ENCODE results near the gene ADRB2.

The ADRB2 gene

DNA sequence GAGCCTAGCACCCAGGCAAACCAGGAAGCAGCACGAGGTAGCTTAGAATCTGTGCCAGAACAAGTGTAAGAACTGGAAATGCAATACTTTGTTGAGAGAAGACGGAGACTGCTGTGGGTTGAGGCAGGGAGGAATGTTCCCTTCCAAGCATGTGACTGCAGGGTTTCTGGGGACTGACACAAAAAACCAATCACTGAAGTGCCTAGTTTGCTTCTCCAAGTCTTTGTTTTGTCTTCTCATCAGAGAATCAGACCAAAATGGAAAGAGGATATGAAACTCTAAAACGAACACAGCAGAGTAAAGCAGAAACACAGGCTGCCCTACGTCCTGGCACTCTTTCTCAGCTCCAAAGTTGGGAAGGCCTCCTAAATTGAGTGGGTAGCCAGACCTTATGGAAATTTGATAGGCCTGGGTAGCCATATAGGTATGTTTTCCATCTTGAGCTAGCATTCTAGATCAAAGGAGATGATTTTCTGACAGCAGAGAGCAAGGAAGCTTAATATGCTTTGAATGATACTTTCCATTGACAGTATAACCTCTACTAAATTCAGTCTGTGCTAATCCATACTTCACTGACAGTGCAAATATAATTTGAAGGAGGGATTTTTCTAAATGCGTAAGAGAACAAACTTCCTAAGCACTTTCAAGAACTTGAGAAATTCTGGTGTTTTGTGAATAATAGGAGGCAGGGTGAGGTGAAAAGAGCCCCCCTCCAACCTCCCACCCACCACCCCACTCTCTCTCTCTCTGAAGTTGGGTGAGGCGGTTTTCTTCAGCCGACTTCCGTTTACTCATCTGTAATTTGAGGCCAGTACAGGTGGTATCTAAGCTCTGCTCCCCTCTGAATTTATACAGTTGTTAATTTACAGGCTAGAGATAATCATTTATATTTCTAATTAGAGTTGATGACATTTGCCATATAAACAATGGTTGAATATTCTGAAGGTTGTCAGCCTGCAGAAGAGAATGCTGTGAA, 5.5 kb downstream of the ADRB2 start:
- no peak for DNase-seq

DNA sequence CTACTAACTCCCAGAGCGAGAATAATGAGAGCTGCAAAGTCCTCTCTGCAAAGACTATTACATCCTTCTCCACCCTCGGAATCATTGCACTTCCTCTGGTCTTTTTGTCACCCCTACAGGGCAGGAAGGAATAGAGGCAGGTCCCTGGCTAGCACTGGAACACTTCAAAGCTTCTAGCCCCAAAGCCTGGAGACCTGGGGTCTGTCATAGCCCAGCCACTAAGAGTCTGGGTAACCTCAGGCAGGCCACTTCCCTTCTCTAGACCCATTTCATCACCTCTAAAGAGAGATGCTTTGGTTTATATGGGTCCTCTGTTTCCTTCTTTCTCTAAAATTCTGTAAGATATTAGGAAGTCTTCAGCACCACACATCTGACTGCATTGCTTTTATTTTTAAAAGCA, 6.7 kb downstream of the ADRB2 start:
- DNase-seq: no peak

DNA sequence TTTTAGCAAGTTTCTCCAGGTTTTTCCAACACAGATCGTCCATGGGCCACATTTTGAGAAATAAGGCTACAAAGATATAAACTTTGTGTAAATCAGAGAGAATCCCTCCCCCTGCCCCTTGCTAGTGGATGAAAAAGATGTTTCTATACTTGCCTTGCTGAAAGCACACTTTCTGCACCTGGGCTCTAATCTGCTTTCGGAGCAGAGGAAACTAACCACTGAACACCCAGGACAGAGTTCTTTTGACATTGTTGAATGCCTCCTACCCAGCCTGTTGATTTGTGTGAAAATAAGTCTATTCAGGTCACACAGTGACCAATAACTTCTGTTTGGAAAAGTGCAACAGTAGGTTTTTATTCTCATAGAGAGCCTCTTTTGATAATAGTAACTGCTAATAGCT, 7.5 kb downstream of the ADRB2 start:
- DNase-seq: no peak

DNA sequence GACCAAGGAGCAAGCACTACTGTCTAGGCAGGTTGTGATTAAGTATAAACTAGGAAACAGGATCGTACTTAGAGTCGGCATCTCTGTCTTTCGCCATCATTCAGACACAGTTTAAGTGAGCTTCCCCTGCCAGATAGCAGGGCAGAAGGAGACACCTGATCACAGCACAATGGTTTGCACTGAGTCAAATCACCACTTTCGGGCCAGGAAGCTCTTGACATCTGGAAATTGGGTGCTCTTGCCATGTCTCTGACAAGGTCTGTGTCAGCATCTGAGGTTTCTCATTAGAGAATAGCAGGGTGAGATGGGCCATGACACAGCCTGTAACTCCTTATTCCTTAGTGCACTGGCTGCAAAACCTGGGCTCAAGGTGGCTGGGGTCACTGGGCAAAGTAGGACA, 8.3 kb downstream of the ADRB2 start:
- no peak for DNase-seq

DNA sequence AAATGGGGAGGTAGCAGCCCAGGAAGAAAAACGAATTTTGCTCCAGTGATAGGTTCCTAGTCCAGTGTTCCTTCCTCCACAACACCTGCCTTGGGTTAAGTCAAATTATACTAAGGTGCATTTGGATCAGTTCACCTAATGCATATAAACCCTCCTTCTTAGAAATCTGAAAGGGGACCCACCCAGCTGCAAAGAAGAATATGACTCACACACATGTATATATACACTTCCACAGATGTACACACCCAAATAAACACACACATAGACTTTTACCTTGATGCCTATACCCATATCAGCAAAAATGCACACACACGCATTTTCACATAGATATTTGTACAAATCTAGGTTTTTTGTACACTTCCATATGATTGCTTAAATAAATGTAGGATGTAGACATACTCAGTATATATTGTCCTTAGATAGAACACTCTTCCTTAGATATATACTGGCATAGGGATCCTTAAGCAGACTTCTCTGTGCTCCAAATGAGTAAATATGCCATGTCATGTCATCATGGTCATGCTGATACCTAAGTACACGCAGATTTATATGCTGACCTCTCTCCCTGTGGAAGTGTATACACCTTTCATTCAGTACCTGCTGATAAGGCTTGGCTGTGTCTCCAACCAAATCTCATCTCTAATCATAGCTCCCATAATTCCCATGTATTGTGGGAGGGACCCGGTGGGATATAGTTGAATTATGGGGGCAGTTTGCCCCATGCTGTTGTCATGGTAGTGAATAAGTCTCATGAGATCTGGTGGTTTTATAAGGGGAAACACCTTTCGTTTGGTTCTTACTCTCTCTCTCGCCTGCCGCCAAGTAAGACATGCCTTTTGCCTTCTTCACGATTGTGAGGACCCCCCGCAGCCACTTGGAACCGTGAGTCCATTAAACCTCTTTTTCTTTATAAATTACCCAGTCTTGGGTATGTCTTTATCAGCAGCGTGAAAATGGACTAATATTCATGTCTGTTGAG, 10.2 kb downstream of the ADRB2 start:
- DNase-seq: no peak

DNA sequence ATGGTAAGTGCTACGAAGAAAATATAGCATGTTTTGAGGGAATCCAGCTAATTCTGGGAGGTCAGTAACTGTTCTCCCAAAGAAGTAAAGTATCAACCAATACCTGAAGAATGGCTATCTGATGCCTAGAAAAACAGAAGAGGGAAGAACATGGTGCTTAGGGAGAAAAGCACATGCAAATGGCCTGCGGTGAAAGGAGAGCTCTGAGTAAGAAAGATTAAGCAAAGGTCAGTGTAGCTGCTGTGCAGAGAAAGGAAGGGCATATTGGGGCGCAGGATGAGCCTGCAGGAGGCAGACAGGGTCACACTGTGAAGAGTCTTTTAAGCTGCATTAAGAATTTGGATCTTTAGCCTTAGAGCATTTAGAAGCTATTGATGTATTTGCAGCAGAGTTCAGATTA, 11.0 kb downstream of the ADRB2 start:
- DNase-seq: no peak

DNA sequence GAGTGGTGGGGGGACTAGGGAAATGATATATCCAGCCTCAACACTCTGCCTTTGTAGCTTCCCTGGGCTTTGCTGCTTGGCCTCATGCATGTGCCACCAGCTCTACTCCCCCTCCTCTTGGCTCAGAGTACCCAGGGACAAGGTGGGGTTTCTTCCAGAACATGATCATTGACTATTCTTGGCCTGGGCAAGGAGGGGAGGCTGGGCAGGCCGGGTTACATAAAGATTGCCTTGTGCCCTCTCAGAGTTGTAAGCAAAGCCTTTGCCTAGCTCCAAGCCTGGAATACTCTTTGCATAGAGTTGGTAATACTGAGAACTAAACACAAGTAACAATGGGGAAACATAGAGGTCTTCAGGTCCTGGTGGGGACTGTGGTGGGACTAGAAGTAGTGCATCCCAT, 11.9 kb downstream of the ADRB2 start:
- DNase-seq: no peak

DNA sequence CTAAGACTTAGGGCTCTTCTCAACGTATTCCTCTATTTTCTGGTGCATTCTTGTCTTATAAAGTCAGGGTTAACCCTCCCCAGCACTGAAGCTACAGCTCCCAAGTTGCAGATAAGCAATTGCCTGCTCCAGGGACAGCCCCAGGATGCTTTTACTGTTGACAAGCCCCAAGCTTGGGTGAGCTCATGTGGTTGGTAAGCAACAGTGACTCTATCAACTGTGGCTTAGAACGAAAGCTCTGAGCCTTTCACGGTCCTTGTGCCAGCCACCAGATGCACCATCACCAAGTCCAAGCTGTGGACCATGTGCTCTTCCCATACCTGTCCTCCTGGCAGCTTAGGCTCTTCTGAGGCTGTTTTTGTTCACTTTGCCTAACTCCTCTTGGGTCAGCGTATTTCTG, 13.5 kb downstream of the ADRB2 start:
- DNase-seq: no peak

DNA sequence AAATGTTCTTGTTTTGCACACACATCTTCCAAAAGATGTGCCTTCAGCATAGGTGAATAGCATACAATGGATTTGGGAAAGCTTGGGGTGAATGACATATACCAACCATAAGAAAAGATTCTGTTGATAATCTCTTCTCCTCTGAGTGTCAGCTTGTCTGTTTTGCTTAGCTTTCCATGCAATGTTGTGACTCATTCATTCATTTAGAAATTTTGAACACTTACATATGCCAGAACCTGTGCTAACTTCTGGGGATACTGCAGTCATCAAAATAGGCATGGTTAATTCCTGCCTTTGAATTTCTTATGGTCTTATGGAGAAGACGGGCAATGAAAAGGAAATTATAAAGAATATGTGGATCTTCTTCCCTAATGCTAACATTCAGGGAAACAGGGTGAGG, 14.1 kb downstream of the ADRB2 start:
- DNase-seq: no peak

DNA sequence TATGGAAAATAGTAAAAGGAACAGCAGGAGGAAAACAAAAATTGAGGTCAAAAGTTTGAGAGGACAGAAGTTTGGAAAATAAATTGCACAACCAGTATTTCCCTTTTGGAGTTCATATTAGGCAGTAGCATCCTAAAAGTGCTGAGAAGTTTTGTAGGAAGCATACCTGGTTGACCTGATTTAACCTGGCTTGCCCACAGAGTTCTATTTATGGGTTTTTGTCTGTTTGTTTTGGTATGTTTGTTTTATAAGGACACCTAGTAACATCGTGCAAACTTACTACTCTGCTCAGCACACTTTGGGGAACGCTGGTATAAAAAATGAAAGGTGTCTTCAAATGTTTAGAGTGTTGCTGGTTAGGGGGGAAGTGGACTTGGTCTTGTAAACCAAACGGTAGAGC, 15.1 kb downstream of the ADRB2 start:
- no peak for DNase-seq

DNA sequence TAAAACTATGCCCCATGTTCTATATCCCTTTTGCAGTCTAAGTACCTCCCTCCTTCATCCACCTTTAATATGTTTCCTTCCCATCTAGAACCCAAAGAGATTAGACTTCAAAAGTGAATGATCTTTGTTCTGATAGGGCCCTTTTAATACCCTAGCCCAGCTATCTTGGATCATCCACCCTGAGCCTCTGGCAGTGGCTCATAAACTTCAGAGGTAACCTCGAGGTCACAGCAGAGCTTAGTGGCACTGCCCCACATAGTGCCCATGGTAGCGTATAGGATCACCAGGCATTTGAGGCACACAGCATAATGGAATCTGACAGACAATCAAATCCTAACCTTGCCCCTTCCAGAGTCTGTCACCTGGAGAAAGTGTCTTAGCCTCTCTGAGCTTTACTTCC, 15.8 kb downstream of the ADRB2 start:
- no peak for DNase-seq

DNA sequence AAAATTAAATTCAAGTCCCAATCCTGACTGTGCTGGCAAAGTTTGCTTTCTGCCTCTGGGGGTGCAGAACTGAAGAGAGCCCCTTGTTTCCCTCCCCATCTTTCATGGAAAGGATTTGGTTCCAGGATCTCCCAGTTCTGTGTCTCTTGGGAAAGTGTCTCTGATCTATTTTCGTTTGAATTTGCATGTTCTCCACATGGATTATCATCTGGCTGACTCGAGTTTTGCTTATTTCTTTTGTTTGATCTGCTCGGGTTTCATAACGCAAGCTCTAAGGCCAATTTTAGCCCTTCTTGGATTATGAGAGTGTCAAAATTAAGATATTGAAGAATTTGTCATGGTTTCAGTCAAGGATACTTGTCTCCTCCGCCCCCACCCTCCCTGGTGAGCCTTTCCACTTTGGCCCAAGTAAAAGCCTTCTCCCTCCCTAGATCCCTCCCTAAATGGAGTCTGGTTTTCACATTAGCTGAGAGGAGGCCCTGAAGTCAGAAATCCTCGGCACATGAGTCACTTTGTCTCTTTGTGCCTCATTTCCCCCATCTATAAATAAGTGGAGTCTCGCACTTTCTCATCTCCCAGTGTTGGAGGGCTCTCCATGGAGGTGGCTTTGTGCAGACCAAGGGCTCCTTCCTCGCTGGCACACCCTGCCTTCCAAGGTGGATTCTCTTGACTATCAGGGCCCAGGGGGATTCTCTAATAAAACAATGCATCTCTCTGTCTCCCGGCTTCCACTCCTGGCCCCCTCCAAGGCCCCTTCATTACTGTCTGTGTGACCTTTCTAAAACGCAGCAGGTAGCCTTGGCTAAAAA, 17.3 kb downstream of the ADRB2 start:
- DNase-seq: no peak

DNA sequence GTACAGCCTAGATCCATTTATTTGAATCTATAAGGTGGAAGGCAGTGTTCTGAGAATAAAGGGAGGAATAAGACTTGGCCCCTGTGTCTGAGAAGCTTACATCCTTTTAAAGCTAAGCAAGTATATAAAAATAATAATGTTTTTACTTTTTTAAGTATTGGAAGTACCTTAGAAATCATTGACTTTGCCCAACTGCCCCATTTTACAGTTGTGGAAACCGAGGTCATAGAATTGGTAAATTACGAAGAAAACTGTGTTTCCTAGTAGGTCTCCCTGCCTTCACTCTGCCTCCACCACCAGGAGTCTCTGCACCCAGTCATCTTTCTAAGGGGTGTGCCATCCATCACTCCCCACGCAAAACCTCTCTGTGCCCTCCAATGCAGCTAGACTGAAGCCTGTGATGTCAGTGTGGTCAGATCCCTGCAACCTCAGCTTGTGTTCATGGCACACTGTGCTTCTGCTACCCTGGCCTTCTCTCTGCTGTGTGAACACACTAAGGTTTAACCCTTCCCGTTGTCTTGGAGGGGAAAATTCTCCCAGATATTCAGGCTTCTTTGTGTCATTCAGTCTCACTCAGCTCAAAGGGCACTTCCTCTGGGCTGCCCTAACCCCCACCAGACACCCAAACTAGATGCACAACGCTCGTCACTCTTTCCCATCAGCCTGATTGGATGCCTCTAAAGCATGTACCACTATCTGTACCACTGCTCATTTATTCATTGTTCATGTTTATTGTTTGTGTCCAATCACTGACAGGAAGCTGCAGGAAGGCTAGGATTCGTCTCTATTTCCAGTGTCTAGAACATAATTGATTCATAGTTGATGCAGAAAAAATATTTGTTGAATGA, 18.2 kb downstream of the ADRB2 start:
- DNase-seq: no peak

DNA sequence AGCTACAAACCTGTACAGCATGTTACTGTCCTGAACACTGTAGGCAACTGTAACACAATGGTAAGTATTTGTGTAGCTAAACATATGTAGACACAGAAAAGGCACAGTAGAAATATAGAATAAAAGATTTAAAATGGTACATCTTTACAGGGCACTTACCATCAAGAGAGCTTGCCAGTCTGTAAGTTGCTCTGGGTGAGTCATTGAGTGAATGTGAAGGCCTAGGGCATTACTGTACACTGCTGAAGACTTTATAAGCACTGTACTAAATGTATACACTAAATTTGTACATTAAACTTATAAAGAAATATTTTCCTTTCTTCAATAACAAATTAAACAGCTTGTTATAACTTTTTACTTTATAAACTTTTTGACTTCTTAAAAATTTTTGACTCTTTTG, 20.5 kb downstream of the ADRB2 start:
- no peak for DNase-seq

DNA sequence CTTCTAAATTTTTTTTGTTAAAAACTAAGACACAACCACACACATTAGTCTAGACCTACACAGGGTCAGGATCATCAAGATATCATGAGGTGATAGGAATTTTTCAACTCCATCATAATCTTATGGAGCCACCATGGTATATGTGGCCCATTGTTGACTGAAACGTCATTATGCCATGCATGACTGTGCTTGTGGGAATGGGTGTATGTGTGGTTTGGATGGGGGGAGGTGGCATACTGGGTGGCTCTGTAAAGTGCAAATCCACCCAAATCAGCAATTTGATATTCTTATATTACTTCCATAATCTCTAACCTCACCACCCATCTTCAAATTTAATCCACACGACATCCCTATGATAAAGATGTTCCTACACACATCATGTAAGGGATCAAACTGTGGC, 21.0 kb downstream of the ADRB2 start:
- no peak for DNase-seq

DNA sequence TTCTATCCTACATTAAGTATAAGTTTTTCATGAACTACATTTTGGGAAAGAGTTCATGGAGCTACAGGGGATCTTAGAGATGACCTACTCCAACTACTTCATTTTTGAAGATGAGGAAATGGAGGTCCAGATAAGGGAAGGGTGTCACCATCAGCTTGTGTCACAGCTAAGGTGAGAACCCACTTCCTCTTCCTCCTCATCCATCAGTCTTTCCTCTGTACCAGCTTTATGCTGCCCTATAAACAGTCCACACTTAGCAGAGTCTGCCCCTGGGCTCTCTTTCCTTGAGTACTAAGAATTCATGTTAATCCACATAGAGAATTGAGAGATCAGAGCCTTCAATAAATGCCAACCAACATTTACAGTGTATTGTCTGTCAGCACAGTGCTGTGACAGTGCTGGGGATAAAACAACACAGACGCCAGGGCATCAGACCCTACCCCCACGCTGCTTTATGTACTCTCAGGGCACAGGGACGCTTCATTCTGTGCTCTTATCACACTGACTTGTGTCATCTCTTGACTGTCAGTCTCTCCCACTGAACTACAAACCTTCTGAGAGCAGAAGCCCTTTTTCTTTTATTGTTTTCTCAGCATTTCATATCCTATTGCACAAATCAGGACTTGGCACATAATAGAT, 22.1 kb downstream of the ADRB2 start:
- no peak for DNase-seq

DNA sequence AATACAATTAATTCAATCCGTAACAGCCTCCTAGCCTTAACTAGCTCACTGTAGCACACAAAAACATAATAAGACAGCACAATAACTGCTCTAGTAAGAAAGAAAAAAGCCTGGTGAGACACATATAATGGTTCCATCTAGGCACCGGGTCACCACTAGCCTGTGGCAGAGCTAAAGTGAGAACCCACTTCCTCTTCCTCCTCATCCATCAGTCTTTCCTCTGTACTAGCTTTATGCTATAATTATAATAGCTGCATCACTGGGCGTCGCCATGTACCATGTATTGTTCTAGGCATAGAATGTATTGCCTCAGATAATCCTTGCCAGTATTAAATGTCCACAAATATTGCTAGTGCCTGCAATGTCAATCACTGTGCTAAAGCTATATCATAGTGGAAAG, 23.1 kb downstream of the ADRB2 start:
- no peak for DNase-seq

DNA sequence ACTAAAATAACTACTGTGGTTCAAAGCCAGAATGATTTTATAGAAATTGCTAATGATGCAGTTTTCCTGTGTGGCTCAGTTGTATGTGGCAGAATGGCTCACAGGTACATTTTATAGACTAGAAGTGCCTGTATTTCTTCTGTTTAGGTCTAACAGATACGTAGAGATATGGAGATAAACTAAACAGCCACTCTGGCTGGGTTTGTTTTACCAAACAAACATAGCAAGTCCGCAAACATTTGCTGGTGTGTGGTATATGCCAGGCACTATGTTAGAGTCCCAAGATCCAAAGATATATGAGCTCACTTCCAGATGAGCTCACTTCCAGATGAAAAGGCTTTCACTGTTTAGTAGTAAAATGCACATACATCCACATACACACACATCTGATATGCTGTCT, 24.4 kb downstream of the ADRB2 start:
- DNase-seq: no peak

DNA sequence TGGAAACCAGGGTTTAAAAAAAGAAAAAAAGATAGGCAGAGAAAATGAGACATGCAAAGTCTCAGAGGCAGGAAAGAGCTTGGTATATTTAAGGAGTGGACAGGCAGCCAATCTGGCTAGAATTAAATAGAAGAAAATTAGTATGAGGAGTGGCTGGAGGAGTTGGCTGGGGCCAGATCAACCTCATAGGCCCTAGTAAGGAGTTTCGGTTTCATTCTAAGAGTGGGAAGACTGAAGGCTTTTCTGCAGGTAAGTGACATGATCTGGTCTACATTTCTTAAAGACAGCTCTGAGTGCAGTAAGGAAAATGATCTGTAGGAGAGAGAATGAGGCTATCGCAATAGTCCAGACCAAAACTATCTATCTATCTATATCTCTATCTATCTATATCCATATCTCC, 27.5 kb downstream of the ADRB2 start:
- DNase-seq: no peak

DNA sequence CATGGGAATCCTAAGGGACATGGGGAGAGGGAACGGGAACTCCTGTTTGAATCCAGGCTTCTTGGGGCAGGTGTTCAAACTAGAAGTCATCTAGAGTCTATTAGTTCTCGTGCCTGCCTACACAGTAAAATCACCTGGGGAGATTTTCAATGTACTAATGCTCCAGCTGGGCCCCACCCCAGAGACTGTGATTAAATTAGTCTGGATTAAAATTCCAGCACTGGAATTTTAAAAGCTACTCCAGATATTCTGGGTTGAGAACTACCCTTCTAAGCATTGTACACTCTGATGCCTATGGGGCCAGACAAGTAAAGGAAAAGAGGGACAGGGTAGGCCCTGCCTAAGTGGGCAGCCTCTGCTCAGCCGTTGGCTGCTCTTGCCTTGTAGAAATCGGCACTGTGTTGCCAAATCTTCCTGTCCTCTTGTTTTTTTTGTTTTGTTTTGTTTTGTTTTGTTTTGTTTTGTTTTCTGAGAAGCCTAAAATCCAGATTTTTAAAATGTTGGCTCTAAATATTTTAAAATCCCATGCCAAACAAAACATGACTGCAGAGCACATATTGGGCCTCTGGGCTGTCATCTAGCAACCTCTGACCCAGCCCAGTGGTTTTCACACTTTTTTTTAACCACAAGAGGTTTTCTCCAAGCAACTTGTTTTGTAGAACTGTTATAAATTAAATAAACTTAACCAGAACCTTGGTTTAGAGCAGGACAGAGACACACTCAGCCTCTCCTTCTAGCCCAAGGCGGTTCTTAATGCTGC, 29.0 kb downstream of the ADRB2 start:
- DNase-seq: no peak

DNA sequence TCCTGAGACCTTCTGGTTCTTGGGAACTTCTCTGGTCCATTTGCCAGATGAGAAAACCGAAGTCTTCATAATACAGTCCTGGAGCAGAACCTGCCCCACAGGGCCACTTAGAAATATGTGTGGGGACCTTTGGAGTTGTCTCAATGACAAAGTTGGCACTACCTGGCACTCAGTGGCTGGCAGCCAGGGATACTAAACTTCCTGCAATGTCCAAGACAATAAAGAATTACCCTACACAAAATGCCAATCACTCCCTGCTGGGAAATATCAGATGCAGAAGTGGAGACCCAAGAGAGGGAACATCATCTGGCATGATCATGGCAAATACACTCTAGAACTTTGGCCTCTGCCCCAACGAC, 29.6 kb downstream of the ADRB2 start:
- DNase-seq: no peak

Data from NCI-H446 (cell line).